EH (cell line): ENCODE data around the gene SLIRP.
A peak's percentile ranks its signal among the peaks of the same experiment; 100 is the strongest.
"Not testable (repeated sequence)": the region's sequence is repeated elsewhere in the genome, so short reads cannot be mapped to it uniquely, and the experiment has no call there.

Experiments used
- DNase-seq: peaks from one replicate; pipeline ENCODE4 v3.0.0-alpha.2; 2015; ENCODE audit warnings: low read depth

The SLIRP gene

GRCh38 chr14:77707724-77708408 lies at the start of gene SLIRP, which contains the start of gene ALKBH1:
SLIRP (plus strand) TSS chr14:77708103; CDS start chr14:77708112, 9 bp downstream.
ALKBH1 (minus strand) TSS chr14:77708023; CDS start chr14:77708004, 19 bp downstream.
- peak; percentile 85 for DNase-seq

DNA sequence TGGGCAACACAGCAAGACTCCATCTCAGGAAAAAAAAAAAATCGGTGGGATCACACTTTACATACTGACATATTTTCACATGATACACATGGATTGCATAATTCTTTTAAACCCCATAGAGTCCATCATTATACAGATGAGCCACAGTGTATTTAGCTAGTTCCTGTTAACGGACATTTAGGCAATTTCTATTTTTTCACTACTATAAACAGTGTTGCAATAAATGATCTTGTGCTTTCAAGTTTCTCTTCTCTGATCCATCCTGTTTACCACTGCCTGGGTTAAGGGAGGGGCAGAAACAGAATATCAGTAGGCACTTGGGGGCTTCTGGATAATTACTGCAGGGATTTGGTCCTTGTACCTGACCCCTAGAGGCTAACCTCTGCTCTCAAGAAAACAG lies 48.1 kb upstream of the SLIRP start:
- no peak for DNase-seq

- DNase-seq: no peak
Measured at GRCh38 chr14:77660754-77661153, 47.1 kb upstream of the SLIRP start.

- DNase-seq: not testable (repeated sequence)
Measured at GRCh38 chr14:77661562-77661961, 46.3 kb upstream of the SLIRP start.

- peak; percentile 44 for DNase-seq
Measured at GRCh38 chr14:77663293-77663692, 44.6 kb upstream of the SLIRP start.

DNA sequence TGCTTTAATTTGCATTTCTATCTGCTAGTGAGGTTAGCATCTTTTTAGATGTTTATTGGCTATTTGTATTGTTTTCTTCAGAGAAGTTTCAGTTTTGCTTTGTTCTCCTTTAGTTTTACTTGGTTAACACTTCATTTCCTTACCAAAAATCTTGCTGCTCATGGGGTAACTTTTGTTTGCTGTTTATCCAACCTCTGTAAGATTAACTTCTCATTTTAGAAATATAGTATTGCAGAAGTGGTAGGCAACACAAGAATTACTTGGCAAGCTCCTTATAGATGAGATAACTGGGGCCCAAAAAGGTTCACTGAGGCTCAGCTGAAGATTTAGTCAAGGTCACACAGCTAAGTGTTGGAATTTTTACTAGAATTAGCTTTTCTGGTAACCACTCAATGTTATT lies 40.6 kb upstream of the SLIRP start:
- no peak for DNase-seq

- DNase-seq: no peak
Measured at GRCh38 chr14:77673193-77673592, 34.7 kb upstream of the SLIRP start.

DNA sequence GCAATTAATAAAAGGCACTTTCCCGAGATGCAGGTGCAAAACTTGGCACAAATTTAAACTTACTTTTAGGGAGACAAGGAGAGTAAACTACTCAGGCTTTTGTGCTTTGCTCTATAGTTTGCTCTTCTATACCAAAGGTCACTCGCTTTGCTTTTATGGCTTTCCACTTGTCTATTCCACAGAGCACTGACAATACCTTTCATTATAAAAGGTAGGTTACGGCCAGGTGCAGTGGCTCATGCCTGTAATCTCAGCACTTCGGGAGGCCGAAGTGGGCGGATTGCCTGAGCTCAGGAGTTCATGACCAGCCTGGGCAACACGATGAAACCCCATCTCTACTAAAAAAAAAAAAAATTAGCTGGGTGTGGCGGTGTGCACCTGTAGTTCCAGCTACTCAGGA lies 33.0 kb upstream of the SLIRP start:
- DNase-seq: no peak

GRCh38 chr14:77681196-77682157 lies 26.4 kb upstream of the SLIRP start:
- DNase-seq: peak; percentile 39

GRCh38 chr14:77682158-77682553 lies 25.7 kb upstream of the SLIRP start:
- DNase-seq: peak; percentile 40

- DNase-seq: no peak
Measured at GRCh38 chr14:77691259-77691658, 16.6 kb upstream of the SLIRP start.

- DNase-seq: peak; percentile 66
Measured at GRCh38 chr14:77707355-77707723, 564 bp upstream of the SLIRP start.

DNA sequence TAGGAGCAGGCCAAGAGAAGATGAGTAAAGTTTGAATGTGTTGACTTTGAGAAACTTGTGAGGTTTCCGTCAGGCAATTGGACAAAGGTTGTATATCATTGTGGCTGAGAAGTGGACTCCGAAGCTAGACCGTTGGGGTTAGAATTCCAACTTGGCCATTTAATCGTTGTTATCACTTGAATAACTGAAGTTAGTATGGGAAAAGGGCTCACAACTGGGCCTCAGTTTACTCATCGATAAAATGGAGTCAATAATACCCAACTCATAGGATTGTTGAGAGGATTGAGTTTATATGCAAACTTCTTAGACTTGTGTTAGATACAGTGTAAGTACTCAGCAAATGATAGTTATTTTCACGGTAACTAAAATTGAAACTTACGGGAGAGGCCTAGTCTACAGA lies 846 bp downstream of the SLIRP start:
- DNase-seq: no peak

- DNase-seq: no peak
Measured at GRCh38 chr14:77709412-77709811, 1.5 kb downstream of the SLIRP start.

DNA sequence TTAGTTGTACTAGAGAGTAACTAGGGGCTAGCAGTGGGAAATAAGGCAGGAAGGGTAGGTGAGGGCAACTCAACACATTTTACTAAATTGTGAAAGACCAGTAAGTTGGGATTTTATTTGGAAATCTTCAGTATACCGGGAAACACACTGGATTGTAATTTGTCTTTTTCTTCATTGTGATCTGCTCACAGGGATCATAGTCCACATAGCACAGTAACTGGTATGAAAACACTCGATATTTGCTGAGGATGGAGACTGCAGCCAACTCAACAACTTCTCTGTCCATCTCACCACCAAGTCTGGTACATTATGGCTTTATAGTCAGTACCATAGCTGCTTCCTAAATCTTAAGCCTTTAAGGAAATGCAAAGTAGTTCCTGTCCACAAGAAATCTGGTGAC lies 2.5 kb downstream of the SLIRP start:
- DNase-seq: no peak

DNA sequence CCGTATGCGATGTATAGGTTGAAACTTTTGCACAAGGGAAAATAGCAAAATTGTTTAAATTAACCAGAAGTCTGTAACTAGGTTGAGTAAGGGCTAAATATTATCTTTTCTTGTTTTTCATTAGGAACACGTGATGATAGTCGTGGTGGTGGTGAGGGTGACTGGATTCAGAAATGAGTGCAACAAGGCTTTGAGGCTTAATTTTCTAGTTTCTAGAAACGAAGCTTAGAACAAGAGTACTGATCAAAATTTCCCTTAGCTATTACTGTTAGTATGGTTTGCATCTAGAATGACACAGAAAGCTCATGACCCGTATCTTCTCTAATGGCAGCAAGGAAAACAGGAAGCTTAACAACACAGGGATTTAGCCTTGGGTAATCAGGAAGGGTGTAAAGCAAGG lies 7.0 kb downstream of the SLIRP start:
- DNase-seq: no peak

GRCh38 chr14:77717608-77718305 lies 9.9 kb downstream of the SLIRP start:
- DNase-seq: no peak

DNA sequence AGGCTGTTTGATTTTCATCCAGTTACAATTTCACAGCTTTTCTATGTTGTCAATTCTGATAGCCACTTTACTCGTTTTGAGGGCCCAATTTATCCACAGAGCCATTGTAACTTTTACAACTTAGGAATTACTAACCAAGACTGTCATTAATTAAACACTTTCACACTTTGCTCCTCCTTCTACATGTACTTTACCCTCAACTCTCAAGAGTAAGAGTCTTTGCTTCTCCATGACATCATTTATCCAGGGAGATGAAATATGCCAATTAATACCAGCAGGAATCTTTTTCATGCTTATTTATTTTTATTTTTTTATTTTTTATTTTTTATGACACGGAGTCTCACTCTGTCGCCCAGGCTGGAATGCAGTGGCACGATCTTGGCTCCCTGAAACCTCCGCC lies 13.5 kb downstream of the SLIRP start:
- DNase-seq: no peak

GRCh38 chr14:77722301-77722700 lies 14.4 kb downstream of the SLIRP start:
- DNase-seq: no peak

DNA sequence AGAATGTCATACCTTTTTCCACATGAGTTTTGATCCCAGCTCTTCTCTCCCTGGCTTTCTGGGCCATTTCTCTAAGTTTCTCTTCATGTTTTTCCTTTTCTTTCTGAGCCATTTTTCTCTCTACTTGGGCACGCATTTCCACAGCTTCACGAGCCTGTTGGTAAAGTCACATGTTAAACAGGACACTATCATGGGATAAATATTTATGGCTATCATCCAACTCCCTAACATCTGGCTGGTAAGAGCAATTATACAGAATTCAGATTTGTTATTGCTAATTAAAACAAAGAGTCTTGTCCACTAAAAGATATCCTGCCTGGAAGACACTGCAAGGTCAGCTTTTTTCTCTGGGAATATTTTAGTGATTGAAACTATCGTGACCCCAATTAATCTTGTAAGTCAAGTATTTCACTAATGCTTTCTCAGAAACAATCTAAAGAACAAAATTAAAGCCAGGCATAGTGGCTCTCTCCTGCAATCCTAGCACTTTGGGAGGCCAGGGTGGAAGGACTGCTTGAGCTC lies 23.1 kb downstream of the SLIRP start:
- DNase-seq: peak; percentile 54

DNA sequence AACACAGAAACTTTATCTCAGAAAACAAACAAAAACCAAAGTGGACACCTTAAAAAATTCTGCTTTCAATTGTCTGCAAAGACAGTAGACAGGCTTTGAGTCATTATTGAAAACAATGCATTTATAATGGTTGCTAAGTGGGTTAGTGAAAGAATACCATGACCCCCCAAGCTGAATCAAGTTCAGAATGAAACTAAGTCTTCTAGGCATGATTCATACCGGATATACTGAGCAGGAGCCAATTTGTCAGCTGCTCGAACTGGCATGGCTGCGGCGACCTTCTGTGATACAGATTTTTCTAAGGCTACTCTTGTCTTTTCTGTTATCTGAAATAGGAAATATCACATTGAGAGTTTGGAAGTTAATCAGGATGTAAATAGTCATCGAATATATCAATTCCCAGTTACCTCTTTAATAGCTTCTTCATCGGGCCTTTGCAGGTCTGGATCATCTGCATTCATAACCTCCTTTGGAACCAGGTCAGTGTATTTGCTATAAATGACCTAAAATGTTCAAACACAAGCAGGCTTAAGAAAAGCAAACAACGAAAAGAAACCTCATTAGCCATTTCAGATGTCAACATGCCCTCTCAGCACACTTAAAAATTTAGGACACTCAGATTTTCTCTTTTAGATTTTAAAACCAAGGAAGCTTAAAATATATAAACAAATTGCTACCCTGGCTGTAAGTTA lies 30.8 kb downstream of the SLIRP start:
- DNase-seq: no peak

DNA sequence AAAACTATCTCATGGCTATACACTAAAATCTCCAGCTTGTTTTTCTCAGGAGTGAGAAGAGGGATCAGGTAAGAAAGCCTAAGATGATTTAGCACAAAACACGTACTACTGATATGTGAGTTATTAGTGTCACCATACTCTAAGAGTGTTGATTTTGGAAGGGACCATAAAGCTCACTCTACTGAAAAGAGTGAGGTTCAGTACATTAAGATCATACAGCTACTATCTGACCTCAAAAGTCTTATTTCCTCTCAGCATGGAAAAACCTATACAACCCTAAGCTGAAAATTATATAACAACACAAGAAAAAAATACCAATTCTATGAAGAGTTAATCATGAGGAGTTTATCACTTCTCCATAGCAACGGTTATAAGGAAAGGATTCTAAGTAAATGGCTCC lies 33.5 kb downstream of the SLIRP start:
- DNase-seq: no peak
